HEK293T (cell line): ENCODE data around the gene TFR2.

ENCODE experiments used
- CTCF ChIA-PET: fragments of 350-600 bp; formaldehyde crosslinking; extraction: SDS; loops from one replicate; lab custom pipeline; 2021; ENCODE audit warnings: antibody characterized with exemption, inconsistent platforms; lab: Yijun Ruan, JAX
- POLR2A ChIA-PET: fragments of 350-600 bp; formaldehyde crosslinking; extraction: SDS; loops from one replicate; lab custom pipeline; 2020; ENCODE audit warnings: antibody characterized with exemption, inconsistent platforms; lab: Yijun Ruan, JAX
- DNase-seq: peaks from one replicate; pipeline ENCODE4 v3.0.0; 2012; ENCODE audit warnings: mixed read lengths; ENCODE audit errors: extremely low spot score
- ARNT ChIP-seq: fragments of 450-650 bp; IDR thresholded peaks from 2 replicates; pipeline ENCODE4 v1.6.1; 2017; ENCODE audit warnings: mild to moderate bottlenecking
- BHLHE40 ChIP-seq: fragments of 450-650 bp; IDR thresholded peaks from 2 replicates; pipeline ENCODE4 v1.6.1; 2016; ENCODE audit warnings: mild to moderate bottlenecking, moderate library complexity, borderline replicate concordance
- CTBP1 ChIP-seq: fragments of 450-650 bp; IDR thresholded peaks from 2 replicates; pipeline ENCODE4 v1.6.1; 2016; ENCODE audit warnings: borderline replicate concordance
- ELF4 ChIP-seq: fragments of 450-650 bp; IDR thresholded peaks from 2 replicates; pipeline ENCODE4 v1.6.1; 2017; ENCODE audit warnings: antibody characterized with exemption
- FOXA1 ChIP-seq: fragments of 450-650 bp; IDR thresholded peaks from 2 replicates; pipeline ENCODE4 v1.6.1; 2016; ENCODE audit warnings: mild to moderate bottlenecking
- FOXK2 ChIP-seq: fragments of 450-650 bp; IDR thresholded peaks from 2 replicates; pipeline ENCODE4 v1.6.1; 2016; ENCODE audit warnings: mild to moderate bottlenecking
- FOXM1 ChIP-seq: fragments of 450-650 bp; IDR thresholded peaks from 2 replicates; pipeline ENCODE4 v1.6.1; 2017; ENCODE audit warnings: mild to moderate bottlenecking, borderline replicate concordance
- HDGF ChIP-seq: fragments of 450-650 bp; IDR thresholded peaks from 2 replicates; pipeline ENCODE4 v1.6.1; 2017; ENCODE audit warnings: antibody characterized with exemption, borderline replicate concordance
- L3MBTL2 ChIP-seq: fragments of 450-650 bp; conservative IDR thresholded peaks from 2 replicates; pipeline ENCODE4 v1.6.1; 2016; ENCODE audit warnings: mild to moderate bottlenecking
- LEF1 ChIP-seq: fragments of 450-650 bp; IDR thresholded peaks from 2 replicates; pipeline ENCODE4 v1.6.1; 2017; ENCODE audit warnings: mild to moderate bottlenecking, borderline replicate concordance
- NFRKB ChIP-seq: fragments of 450-650 bp; IDR thresholded peaks from 2 replicates; pipeline ENCODE4 v1.6.1; 2016; ENCODE audit warnings: mild to moderate bottlenecking, moderate library complexity
- SP1 ChIP-seq: fragments of 450-650 bp; IDR thresholded peaks from 2 replicates; pipeline ENCODE4 v1.6.1; 2017
- SUZ12 ChIP-seq: fragments of 450-650 bp; IDR thresholded peaks from 2 replicates; pipeline ENCODE4 v1.6.1; 2016; ENCODE audit warnings: mild to moderate bottlenecking
- TARDBP ChIP-seq: fragments of 450-650 bp; IDR thresholded peaks from 2 replicates; pipeline ENCODE4 v1.6.1; 2016
- ZNF384 ChIP-seq: fragments of 450-650 bp; IDR thresholded peaks from 2 replicates; pipeline ENCODE4 v1.6.1; 2016
- TF ChIP-seq, protein P1 (sequence below): fragments of 450-650 bp; IDR thresholded peaks from 2 replicates; pipeline ENCODE4 v1.6.1; 2016

Gene TFR2

GRCh38 chr7:100589341-100589947 lies 51.9 kb downstream of the TFR2 start:
- POLR2A ChIA-PET: interaction anchor here (1.1 to 2.1 kb wide), 6 partner anchors 13 to 160 kb away, joined by 3 to 9 read pairs (median 6); partner anchors contain the start of genes MOSPD3, TSC22D4 and ZCWPW1
- CTCF ChIA-PET: interaction anchor here (0.7 to 1.2 kb wide), 5 partner anchors 8 to 140 kb away, joined by 3 to 6 read pairs (median 3); no protein-coding TSS in a partner anchor
- no peak for DNase-seq
- TF ChIP-seq NFRKB (no peak), ELF4 (no peak), ZNF384 (no peak), TARDBP (no peak), CTBP1 (no peak), BHLHE40 (no peak), FOXA1 (no peak)

GRCh38 chr7:100588438-100588837 lies 52.9 kb downstream of the TFR2 start:
- POLR2A ChIA-PET: interaction anchor here (1.0 to 1.7 kb wide), 5 partner anchors 14 to 109 kb away, joined by 3 to 9 read pairs (median 4); partner anchors contain the start of genes MOSPD3 and TSC22D4
- DNase-seq: no peak
- no peak for TF ChIP-seq SUZ12
- no peak for TF ChIP-seq ELF4
- no peak for TF ChIP-seq NFRKB
- TF ChIP-seq FOXA1: no peak
- TF ChIP-seq, protein P1, sequence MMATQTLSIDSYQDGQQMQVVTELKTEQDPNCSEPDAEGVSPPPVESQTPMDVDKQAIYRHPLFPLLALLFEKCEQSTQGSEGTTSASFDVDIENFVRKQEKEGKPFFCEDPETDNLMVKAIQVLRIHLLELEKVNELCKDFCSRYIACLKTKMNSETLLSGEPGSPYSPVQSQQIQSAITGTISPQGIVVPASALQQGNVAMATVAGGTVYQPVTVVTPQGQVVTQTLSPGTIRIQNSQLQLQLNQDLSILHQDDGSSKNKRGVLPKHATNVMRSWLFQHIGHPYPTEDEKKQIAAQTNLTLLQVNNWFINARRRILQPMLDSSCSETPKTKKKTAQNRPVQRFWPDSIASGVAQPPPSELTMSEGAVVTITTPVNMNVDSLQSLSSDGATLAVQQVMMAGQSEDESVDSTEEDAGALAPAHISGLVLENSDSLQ: no peak
- TF ChIP-seq TARDBP: no peak
- TF ChIP-seq SP1: no peak
- TF ChIP-seq FOXK2: no peak
- no peak for TF ChIP-seq ARNT
- no peak for TF ChIP-seq LEF1
- no peak for TF ChIP-seq BHLHE40
- CTCF ChIA-PET: interaction anchor here (0.6 to 1.2 kb wide), 8 partner anchors 9 to 139 kb away, joined by 3 to 6 read pairs (median 4); partner anchors contain the start of gene SPACDR

DNA sequence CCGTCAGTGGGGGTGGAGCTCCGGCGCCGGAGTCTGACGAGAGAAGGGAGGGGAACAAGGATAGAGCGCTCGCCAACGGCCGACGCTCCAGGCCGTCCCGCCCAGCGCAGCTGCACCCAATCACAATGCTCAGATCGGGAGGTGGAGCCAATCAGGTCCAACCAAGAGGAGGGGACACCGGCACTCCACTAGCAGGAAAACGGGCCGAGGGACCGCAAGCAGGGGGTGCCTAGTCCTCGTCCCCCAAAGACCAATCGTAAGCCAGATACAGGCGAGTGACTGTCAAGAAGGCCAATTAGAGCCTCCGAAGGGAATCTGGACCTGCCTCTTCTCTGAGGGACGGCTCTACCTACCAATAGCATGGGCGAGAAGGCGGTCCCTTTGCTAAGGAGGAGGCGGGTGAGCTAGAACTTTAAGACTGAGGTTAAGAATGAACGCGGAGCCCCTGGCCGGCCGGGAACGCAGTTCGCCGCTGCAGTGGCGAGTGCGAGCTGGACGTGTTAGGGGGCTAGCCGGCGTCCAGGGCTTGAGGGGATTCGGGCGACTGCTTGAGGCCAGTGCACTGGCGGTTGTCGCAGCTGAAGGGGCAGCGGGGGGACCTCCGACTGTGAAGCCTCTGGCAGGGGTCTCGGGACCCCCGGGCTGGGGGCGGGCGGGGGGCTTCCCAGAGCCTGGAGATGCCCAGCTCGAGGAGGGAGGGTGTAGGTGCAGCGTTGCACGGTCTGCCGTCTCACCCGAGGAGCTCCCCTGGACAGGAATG lies 54.9 kb downstream of the TFR2 start, which contains the start of gene FBXO24:
TSS of gene FBXO24 (plus strand) at position 63 of the 760 bp plus-strand sequence. CDS start at position 361, 298 bp downstream.
- TF ChIP-seq SP1 (peak; percentile 79; the same call in 1 of the 2 replicates), L3MBTL2 (no peak), LEF1 (no peak), FOXK2 (no peak), FOXM1 (no peak)
- TF ChIP-seq, protein P1: peak; percentile 100
- ChIA-PET POLR2A (interaction anchor here (0.5 to 3.3 kb wide), 33 partner anchors 9 to 303 kb away, joined by 3 to 40 read pairs (median 4); partner anchors contain the start of genes GIGYF1, GNB2, MOSPD3 and PCOLCE), CTCF (interaction anchor here (0.6 to 1.5 kb wide), 7 partner anchors 16 to 119 kb away, joined by 3 to 6 read pairs (median 4); partner anchors contain the start of genes MOSPD3, PCOLCE and POP7)
- DNase-seq: peak; percentile 98

DNA sequence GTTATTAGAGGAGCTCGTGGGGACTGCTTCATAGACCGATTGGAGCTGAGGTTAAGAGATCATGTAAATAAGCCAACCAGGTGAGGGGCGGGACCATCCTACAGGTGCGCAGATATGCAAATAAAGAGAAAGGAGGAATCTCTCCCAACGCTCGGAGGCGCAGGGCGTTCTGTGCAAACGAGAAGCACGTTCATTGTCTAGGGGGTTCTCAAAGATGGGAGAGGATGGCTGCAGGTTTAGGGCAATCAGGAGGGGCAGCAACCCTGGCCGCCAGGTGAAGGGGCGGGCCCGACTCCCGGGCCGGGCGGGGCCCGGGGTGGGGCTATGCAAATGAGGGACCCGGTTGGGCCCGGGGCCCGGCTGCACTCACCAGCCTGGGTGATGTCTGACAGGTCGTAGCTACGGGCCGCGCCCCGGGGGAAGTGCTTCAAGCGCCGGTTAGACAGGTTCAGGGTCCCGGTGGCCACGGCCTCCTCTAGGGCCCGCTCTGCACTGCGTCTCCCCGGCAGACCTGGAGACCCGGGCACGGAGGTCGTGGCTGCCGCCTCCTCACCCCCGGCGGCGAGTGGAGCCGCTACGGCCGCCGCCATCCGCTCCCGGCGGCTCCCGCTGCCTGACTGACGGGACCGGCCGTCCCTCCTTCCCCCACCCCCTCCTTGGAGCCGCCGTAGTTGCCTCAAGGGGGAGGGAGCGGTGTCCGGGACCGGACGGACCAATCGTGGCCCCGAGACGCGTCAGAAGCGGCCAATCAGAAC lies 55.7 kb downstream of the TFR2 start, which contains the start of gene LRCH4:
TSS of gene LRCH4 (minus strand) at position 619 of the 755 bp plus-strand sequence. CDS start at position 590, 29 bp downstream.
- DNase-seq: peak; percentile 61
- CTCF ChIA-PET: interaction anchor here (0.6 to 1.5 kb wide), 10 partner anchors 9 to 140 kb away, joined by 3 to 6 read pairs (median 4); partner anchors contain the start of genes MOSPD3, PCOLCE and POP7
- peak; percentile 67; the same call in 1 of the 2 replicates for TF ChIP-seq LEF1
- peak; percentile 89 for TF ChIP-seq FOXM1
- TF ChIP-seq ELF4: peak; percentile 87
- TF ChIP-seq CTBP1: no peak
- POLR2A ChIA-PET: interaction anchor here (0.5 to 3.3 kb wide), 34 partner anchors 8 to 304 kb away, joined by 3 to 40 read pairs (median 4); partner anchors contain the start of genes AGFG2, GIGYF1, GNB2 and MOSPD3

DNA sequence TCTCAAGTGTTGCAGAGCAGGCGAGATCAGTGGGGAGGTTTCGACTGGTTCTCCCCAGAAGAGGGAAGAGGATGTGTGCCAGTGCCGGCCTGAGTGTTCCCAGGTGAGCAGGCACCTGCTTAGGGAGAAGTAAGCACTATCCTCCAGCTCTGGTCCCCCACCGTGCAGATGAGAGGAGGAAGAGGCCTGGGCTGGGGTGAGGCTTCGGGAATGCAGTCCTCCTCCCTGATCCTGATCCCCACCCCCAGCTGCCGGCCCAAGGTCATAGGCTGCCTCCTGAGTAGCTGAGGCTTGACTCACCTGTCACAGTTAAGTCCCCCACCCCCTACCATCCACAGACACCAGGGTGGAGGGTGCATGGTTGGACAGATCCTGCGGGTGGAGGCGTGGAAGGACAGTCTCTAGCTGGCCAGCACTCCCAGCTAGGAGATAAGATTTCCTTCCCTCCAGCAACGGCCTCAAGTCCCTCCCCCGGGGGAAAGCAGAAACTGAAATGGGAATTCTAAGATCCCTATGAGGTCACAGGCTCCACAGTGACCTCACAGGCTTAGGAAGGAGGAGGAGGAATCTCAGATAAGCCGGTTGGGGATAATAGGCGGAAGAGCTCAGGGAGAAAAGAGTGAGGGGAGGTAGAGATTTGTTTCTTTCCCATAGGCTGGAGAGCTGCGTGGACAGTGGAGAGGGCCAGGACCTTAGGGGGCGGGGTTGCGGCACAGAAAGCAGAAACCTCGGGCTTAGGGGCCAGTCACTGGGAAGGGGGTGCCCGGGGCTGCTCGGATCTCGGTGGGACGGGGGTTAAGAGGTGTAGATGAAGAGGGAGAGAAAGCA lies 56.5 kb downstream of the TFR2 start:
- ChIA-PET POLR2A (interaction anchor here (1.0 to 3.3 kb wide), 10 partner anchors 12 to 304 kb away, joined by 3 to 40 read pairs (median 5); partner anchors contain the start of genes AGFG2, MOSPD3, PCOLCE and POP7), CTCF (interaction anchor here (0.6 to 1.5 kb wide), 5 partner anchors 8 to 141 kb away, joined by 3 to 6 read pairs (median 3); partner anchors contain the start of gene POP7)
- TF ChIP-seq FOXK2: no peak
- TF ChIP-seq HDGF: 0 out of 2 replicates have a peak, but pooled peaks have one; percentile 41
- TF ChIP-seq ELF4: no peak
- no peak for DNase-seq
